HUES48 (cell line): ENCODE measurements around the gene HSPA5.
"Not testable (repeated sequence)": the region's sequence is repeated elsewhere in the genome, so short reads cannot be mapped to it uniquely, and the experiment has no call there.

Source experiments
- H3K27ac ChIP-seq: one replicate; pipeline ENCODE4 v1.7.0; 2013; ENCODE audit warnings: low read depth, low read length, inconsistent platforms
- H3K27me3 ChIP-seq: 2 replicates; pipeline ENCODE4 v1.6.1; 2013; ENCODE audit warnings: mild to moderate bottlenecking, low read length; ENCODE audit not compliant: control insufficient read depth, insufficient read depth
- H3K36me3 ChIP-seq: 2 replicates; pipeline ENCODE4 v1.6.1; 2013; ENCODE audit warnings: low read length; ENCODE audit not compliant: control insufficient read depth, insufficient read depth
- H3K4me1 ChIP-seq: 2 replicates; pipeline ENCODE4 v1.6.1; 2013; ENCODE audit warnings: mild to moderate bottlenecking, low read length; ENCODE audit not compliant: control insufficient read depth, insufficient read depth
- H3K4me3 ChIP-seq: 2 replicates; pipeline ENCODE4 v1.5.1; 2013; ENCODE audit warnings: mild to moderate bottlenecking, low read depth, low read length
- H3K9ac ChIP-seq: 2 replicates; pipeline ENCODE4 v1.6.1; 2013; ENCODE audit warnings: mild to moderate bottlenecking, low read depth, low read length, moderate library complexity
- H3K9me3 ChIP-seq: 2 replicates; pipeline ENCODE4 v1.6.1; 2013; ENCODE audit warnings: low read length; ENCODE audit not compliant: control insufficient read depth, insufficient read depth

The HSPA5 gene

GRCh38 chr9:125227761-125228160 lies 13.4 kb downstream of the HSPA5 start:
- peaks cover 24% of the 10 kb centered on the region for H3K36me3 ChIP-seq
- H3K27me3 ChIP-seq: no peaks in the 10 kb centered on the region
- no peak overlapping the region for H3K4me3 ChIP-seq
- no peak overlapping the region for H3K27ac ChIP-seq
- H3K9me3 ChIP-seq: no peaks in the 10 kb centered on the region
- no peaks in the 10 kb centered on the region for H3K4me1 ChIP-seq
- no peak overlapping the region for H3K9ac ChIP-seq

- H3K27ac ChIP-seq, H3K9ac ChIP-seq, H3K4me3 ChIP-seq, H3K9me3 ChIP-seq, H3K27me3 ChIP-seq, H3K4me1 ChIP-seq: not testable (repeated sequence)
- H3K36me3 ChIP-seq: peaks cover 31% of the 10 kb centered on the region
These were observed 16.3 kb downstream of the HSPA5 start for GRCh38 chr9:125224858-125225257.

DNA sequence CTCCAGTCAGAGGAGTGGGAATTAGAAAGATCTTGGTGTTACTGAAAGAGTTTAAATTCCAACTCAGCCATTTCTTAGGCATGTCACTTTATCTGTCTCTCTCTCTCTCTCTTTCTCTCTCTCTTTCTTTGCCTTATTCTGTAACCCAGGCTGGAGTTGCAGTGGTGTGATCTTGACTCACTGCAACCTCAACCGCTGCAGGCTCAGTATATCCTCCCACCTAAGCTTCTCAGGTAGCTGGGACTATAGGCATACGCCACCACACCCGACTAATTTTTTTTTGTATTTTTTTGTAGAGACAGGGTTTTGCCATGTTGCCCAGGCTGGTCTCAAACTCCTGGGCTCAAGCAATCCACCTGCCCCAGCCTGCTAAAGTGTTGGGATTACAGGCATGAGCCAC lies 22.5 kb downstream of the HSPA5 start:
- no peaks in the 10 kb centered on the region for H3K9me3 ChIP-seq
- no peak overlapping the region for H3K27ac ChIP-seq
- peaks cover 36% of the 10 kb centered on the region for H3K36me3 ChIP-seq
- H3K4me1 ChIP-seq: no peaks in the 10 kb centered on the region
- H3K9ac ChIP-seq: no peak overlapping the region
- H3K4me3 ChIP-seq: no peak overlapping the region
- no peaks in the 10 kb centered on the region for H3K27me3 ChIP-seq

DNA sequence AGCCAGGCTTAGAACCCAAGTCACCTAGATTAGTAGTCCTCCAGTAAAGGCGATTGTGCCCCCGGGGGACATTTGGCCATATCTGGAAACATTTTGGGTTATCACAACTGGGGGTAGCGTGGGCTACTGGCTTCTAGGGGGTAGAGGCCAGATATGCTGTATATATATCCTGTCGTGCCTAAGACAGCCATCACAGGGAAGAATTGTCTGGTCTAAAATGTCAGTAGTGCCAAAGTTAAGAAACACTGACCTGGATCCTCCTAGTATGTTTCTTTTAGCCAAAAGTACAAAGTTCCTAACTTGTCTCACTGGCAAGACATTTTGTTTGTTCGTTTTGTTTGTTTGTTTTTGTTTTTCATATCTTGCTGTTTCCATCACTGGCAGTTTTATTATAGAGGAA lies 27.0 kb downstream of the HSPA5 start:
- H3K36me3 ChIP-seq: peaks cover 36% of the 10 kb centered on the region
- no peak overlapping the region for H3K27ac ChIP-seq
- H3K27me3 ChIP-seq: no peaks in the 10 kb centered on the region
- H3K9ac ChIP-seq: no peak overlapping the region
- no peaks in the 10 kb centered on the region for H3K9me3 ChIP-seq
- no peaks in the 10 kb centered on the region for H3K4me1 ChIP-seq
- no peak overlapping the region for H3K4me3 ChIP-seq

DNA sequence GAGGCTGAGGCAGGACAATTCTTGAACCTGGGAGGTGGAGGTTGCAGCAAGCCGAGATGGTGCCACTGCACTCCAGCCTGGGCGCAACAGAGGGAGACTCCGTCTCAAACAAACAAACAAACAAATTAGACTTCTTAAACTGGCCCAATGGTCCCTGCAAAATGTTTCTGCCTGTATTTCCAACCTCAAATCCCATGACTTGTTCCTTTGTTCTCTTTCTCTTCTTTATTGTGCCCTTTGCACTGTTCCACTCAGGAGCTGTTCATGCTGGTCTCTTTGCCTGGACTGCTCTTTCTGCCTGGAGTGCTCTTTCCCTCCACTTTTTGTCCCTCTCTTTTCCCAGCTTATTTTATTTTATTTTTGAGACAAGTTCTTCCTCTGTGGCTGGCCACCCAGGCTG lies 36.7 kb downstream of the HSPA5 start:
- peaks cover 42% of the 10 kb centered on the region for H3K36me3 ChIP-seq

GRCh38 chr9:125202846-125203618 lies 38.1 kb downstream of the HSPA5 start:
- no peak overlapping the region for H3K27ac ChIP-seq
- H3K4me1 ChIP-seq: peaks cover 7% of the 10 kb centered on the region
- no peak overlapping the region for H3K9ac ChIP-seq
- no peak overlapping the region for H3K4me3 ChIP-seq
- no peaks in the 10 kb centered on the region for H3K27me3 ChIP-seq
- H3K9me3 ChIP-seq: no peaks in the 10 kb centered on the region
- H3K36me3 ChIP-seq: peaks cover 35% of the 10 kb centered on the region

More for the DNA sequence above, 36.7 kb downstream of the HSPA5 start:
- H3K27me3 ChIP-seq: no peaks in the 10 kb centered on the region
- peaks cover 7% of the 10 kb centered on the region for H3K4me1 ChIP-seq
- H3K4me3 ChIP-seq: no peak overlapping the region
- no peaks in the 10 kb centered on the region for H3K9me3 ChIP-seq
- H3K9ac ChIP-seq: no peak overlapping the region
- no peak overlapping the region for H3K27ac ChIP-seq

GRCh38 chr9:125200216-125201047 lies 40.7 kb downstream of the HSPA5 start, which contains the start of gene RABEPK:
RABEPK (plus strand) TSS chr9:125200542; CDS start chr9:125203014, 2,472 bp downstream.
- H3K36me3 ChIP-seq: peaks cover 16% of the 10 kb centered on the region
- H3K27ac ChIP-seq: peak within 1 kb of the TSS; percentile 89
- peak within 1 kb of the TSS; percentile 83 for H3K4me3 ChIP-seq
- H3K27me3 ChIP-seq: no peaks in the 10 kb centered on the region
- H3K4me1 ChIP-seq: peaks cover 7% of the 10 kb centered on the region
- H3K9ac ChIP-seq: peak within 1 kb of the TSS; percentile 85
- H3K9me3 ChIP-seq: no peaks in the 10 kb centered on the region

DNA sequence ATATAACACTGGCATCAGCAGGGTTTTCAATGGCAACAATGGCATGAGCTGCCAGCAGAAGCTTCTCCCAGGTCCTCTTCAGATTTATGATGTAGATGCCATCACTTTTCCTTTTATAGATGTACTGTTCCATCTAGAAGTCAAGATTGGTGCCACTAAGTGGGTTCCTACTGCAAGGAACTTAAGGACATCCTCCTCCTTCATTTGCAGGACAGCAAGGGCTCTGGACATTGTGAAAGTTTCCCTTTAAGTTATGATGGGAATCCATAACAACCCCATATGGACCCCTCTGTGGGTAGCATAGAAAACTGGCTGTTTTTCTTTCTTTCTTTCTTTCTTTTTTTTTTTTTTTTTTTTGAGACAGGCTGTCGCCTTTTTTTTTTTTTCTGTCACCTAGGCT lies 45.6 kb downstream of the HSPA5 start:
- H3K36me3 ChIP-seq: not testable (repeated sequence)

DNA sequence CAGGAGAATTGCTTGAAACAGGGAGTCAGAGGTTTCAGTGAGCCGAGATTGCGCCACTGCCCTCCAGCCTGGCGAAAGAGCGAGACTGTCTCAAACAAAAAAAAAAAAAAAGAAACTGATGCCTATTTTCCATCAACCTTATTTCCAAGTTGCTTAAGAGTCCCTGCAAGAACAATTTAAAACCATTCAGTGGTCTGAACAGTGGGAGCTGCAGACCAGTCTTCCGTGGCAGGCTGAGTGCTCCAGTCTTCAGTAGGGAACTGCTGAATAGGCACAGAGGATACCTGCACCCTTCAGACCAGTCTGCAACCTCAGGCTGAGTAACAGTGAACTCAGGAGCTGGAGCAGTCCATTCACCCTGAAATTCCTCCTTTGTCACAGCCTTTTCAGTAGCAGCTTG lies 46.7 kb downstream of the HSPA5 start:
- H3K27ac ChIP-seq, H3K27me3 ChIP-seq, H3K9ac ChIP-seq, H3K9me3 ChIP-seq, H3K4me3 ChIP-seq, H3K4me1 ChIP-seq, H3K36me3 ChIP-seq: not testable (repeated sequence)

More for the DNA sequence above, 45.6 kb downstream of the HSPA5 start:
- H3K27ac ChIP-seq, H3K9ac ChIP-seq, H3K4me1 ChIP-seq, H3K9me3 ChIP-seq, H3K4me3 ChIP-seq, H3K27me3 ChIP-seq: not testable (repeated sequence)

DNA sequence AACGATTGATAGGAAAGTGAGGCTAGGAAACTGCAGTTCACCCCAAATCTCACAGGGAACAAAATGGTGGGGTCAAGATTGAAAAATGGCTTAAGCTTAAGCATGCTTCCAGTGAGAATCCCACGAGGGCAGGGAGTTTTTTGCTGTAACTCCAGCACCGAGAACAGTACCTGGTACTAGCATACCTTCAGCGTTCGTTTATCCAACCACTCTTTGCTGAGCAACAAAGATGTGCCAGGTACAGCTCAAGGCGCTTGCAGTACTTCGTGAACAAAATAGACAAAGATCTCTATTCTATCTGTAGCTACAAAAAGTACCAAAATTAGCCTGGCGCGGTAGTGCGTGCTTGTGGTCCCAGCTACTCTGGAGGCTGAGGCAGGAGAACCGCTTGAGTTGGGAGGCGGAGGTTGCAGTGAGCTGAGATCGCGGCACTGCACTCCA lies 50.8 kb downstream of the HSPA5 start:
- Histone ChIP-seq H3K4me3 (peak overlapping the region; percentile 95), H3K9me3 (no peaks in the 10 kb centered on the region), H3K27ac (peak overlapping the region; percentile 97), H3K36me3 (no peaks in the 10 kb centered on the region), H3K9ac (peak overlapping the region; percentile 86), H3K4me1 (peaks cover 5% of the 10 kb centered on the region; the same call in 1 of the 2 replicates), H3K27me3 (no peaks in the 10 kb centered on the region)
